ENCODE measurements around the gene MCRIP1. TPM values are rescaled to one million over a fixed set of nuclear protein-coding genes. Genes with fewer than 3 reads are reported as not detected.

MCRIP1 gene
- total and polyA plus RNA-seq, 2 of the 8 experiments (the other 6 are each of a cell fraction or from before 2014, with no cell fraction given), result 103 to 151 TPM

DNA sequence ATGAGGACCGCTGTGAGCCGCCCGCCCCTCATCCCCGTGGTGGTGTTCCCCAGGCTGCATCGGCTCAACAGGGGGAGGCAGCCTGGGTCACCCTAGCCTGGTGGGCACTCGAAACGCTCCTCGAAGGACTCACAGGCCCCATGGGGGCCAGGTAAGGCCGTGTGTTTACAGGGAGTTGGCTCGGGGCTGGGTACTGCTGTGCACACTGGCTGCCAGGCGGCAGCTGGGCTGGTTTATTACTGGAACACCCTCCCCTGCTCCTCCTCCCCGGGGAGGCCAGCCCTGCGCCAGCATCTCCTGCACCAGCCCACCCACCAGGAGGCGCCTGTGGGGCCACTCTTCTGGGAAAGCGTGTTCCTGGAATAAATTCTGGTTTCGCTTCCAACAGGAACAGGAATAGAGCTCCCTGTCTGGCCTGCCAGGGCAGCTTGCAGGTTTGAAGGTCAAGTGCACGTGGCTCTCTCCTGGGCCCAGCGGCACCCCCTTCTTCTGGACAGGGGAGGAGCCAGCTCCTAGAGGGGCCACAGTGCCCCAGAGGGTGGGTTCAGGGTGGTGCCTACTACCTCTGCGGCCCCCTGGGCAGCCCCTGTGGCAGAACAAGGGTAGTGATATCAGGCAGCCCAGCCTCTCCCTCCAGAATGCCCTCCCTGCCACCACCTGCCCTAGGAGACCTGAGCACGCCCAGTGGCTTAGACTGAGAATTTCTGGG, 11.3 kb downstream of the MCRIP1 start:
- Histone ChIP-seq H4K5ac (ENCODE audit: insufficient read length, low read depth, low read length) (no peak overlapping the region), H2AFZ (ENCODE audit: low read length) (no peak overlapping the region), H2AK5ac (ENCODE audit: low read depth, low read length) (no peak overlapping the region), H4K20me1 (replicated peaks in 1 of 2; ENCODE audit: control insufficient read depth in 1 of 2, insufficient read depth in 2 of 2, low read length in 2 of 2) (peaks cover 4 to 10% of the 10 kb centered on the region in 2 experiments), H3K27me3 (replicated peaks in 1 of 4; ENCODE audit: control insufficient read depth in 3 of 4, extremely low read depth in 1 of 4, insufficient read depth in 3 of 4, low read length in 3 of 4) (no peaks in the 10 kb centered on the region), H3K36me3 (ENCODE audit: control insufficient read depth in 2 of 4, insufficient read depth in 4 of 4, low read length in 3 of 4) (no peaks in the 10 kb centered on the region), H3K4me2 (ENCODE audit: insufficient read depth in 1 of 2, low read depth in 2 of 2, low read length in 2 of 2) (no peak overlapping the region), H3K23ac (ENCODE audit: insufficient read length) (no peak overlapping the region), H3K4me1 (replicated peaks in 1 of 4; ENCODE audit: control insufficient read depth in 3 of 4, insufficient read depth in 4 of 4, low read length in 3 of 4) (peaks cover 0 to 16% (median 9%) of the 10 kb centered on the region in 4 experiments; a peak in 6 of 7 replicates), H3K4me3 (ENCODE audit: extremely low read depth in 1 of 4, insufficient read depth in 2 of 4, low read depth in 3 of 4, low read length in 4 of 4) (no peak overlapping the region), H3K9ac (replicated peaks in 1 of 4; ENCODE audit: extremely low read depth in 1 of 4, low read depth in 3 of 4, low read length in 3 of 4) (no peak overlapping the region), H4K91ac (replicated peaks; ENCODE audit: insufficient read length, low read length) (no peak overlapping the region), H3K18ac (ENCODE audit: extremely low read depth, low read length) (no peak overlapping the region), H3K56ac (replicated peaks; ENCODE audit: insufficient read length, low read depth, low read length) (no peak overlapping the region), H4K8ac (ENCODE audit: extremely low read depth, insufficient read depth, low read length) (no peak overlapping the region), H3K4ac (replicated peaks; ENCODE audit: insufficient read length, low read depth, low read length) (no peak overlapping the region), H3K23me2 (ENCODE audit: low read depth, low read length) (no peaks in the 10 kb centered on the region), H3K14ac (ENCODE audit: insufficient read length) (no peak overlapping the region), H2BK12ac (ENCODE audit: low read depth, low read length) (no peak overlapping the region), H3K79me1 (ENCODE audit: low read depth, low read length) (peaks cover 2% of the 10 kb centered on the region; the same call in 1 of the 2 replicates), H3K27ac (ENCODE audit: low read depth, low read length) (no peak overlapping the region), H2BK20ac (ENCODE audit: low read length) (no peak overlapping the region), H3K79me2 (ENCODE audit: control insufficient read depth in 1 of 2, insufficient read depth in 2 of 2, low read length in 2 of 2) (peaks cover 0 to 3% of the 10 kb centered on the region in 2 experiments; a peak in 1 of 4 replicates), H2BK120ac (replicated peaks; ENCODE audit: low read depth, low read length) (no peak overlapping the region), H2BK15ac (ENCODE audit: low read length) (no peak overlapping the region), H2BK5ac (ENCODE audit: low read depth, low read length) (no peak overlapping the region), H3K9me3 (ENCODE audit: insufficient read depth in 2 of 2, low read depth in 1 of 2, low read length in 1 of 2) (no peaks in the 10 kb centered on the region)
- 86% methylated on average over 19 of the region's 20 CpGs; no CpG with 5 or more reads in 1 of the 2 experiments for WGBS, 2 experiments (ENCODE audit: extremely low coverage in 1 of 2, insufficient coverage in 1 of 2, insufficient read length in 1 of 2, insufficient replicate concordance in 2 of 2, low coverage in 1 of 2, low lambda C conversion rate in 2 of 2, missing lambda C conversion rate in 1 of 2)
- ChIA-PET CTCF (ENCODE audit: partially characterized antibody) (interaction anchor here (0.6 to 2.5 kb wide), 15 partner anchors 9 to 557 kb away, joined by 3 to 19 read pairs (median 5); partner anchors contain the start of gene PPP1R27), POLR2A (ENCODE audit: partially characterized antibody) (interaction anchor here (0.7 to 1.9 kb wide), 10 partner anchors 12 to 99 kb away, joined by 3 to 11 read pairs (median 4); partner anchors contain the start of genes ARHGDIA and MCRIP1)
- DNase-seq (ENCODE audit: low read depth in 1 of 2, low spot score in 2 of 2) (peak in 1 of 2 experiments; percentile 80), FAIRE-seq (no peak)
- TF ChIP-seq CTBP2 (IDR thresholded peaks at IDR 0.05; ENCODE audit: borderline replicate concordance, insufficient read depth, insufficient read length, low read length), result no peak
- TF ChIP-seq HDAC6 (IDR thresholded peaks at IDR 0.05; ENCODE audit: low read depth, low read length), result no peak
- no peak for TF ChIP-seq RBBP5 (IDR thresholded peaks at IDR 0.05; ENCODE audit: borderline replicate concordance, low read depth, low read length)
- no peak for TF ChIP-seq YY1 (IDR thresholded peaks at IDR 0.05; ENCODE audit: low read depth, low read length)
- no peak for TF ChIP-seq ZNF274 (IDR thresholded peaks at IDR 0.05; ENCODE audit: borderline replicate concordance, extremely low read depth, low read length)
- no peak for TF ChIP-seq FOSL1 (IDR thresholded peaks at IDR 0.05; ENCODE audit: insufficient read depth, low read depth, low read length)
- TF ChIP-seq KDM4A (IDR thresholded peaks at IDR 0.05; ENCODE audit: low read depth, low read length, severe bottlenecking), result no peak
- no peak for TF ChIP-seq SIN3A (conservative IDR thresholded peaks at IDR 0.05 in 1 of 2, IDR thresholded peaks at IDR 0.05 in 1 of 2; ENCODE audit: low read depth in 1 of 2, low read length in 2 of 2)
- no peak for TF ChIP-seq PHF8 (conservative IDR thresholded peaks at IDR 0.05; ENCODE audit: low read depth, low read length)
- no peak for TF ChIP-seq POU5F1 (IDR thresholded peaks at IDR 0.05; ENCODE audit: low read depth, low read length)
- peak in 1 of 2 experiments; percentile 42; a peak in 2 of 4 replicates for TF ChIP-seq RAD21 (IDR thresholded peaks at IDR 0.05 in 1 of 2, conservative IDR thresholded peaks at IDR 0.05 in 1 of 2; ENCODE audit: low read depth in 2 of 2, low read length in 2 of 2)

Measured in H1 (cell line).